GM19035 (cell line): Measurements from ENCODE around the gene ARMC9.
"Not testable (repeated sequence)": the region's sequence is repeated elsewhere in the genome, so short reads cannot be mapped to it uniquely, and the experiment has no call there.

Source experiments
- ATAC-seq: cut with Tn5 transposase; IDR thresholded peaks from one replicate; pipeline ENCODE4 v1.9.1; 2021; ENCODE audit not compliant: unreplicated experiment

Gene ARMC9

GRCh38 chr2:231241755-231242507, 43.5 kb downstream of the ARMC9 start:
- no peak for ATAC-seq

- ATAC-seq, result no peak
Measured at GRCh38 chr2:231243866-231244265, 45.4 kb downstream of the ARMC9 start.

- ATAC-seq, result no peak
Measured at GRCh38 chr2:231244382-231245248, 46.2 kb downstream of the ARMC9 start.

- no peak for ATAC-seq
Measured at GRCh38 chr2:231245249-231246094, 47.0 kb downstream of the ARMC9 start.

GRCh38 chr2:231246171-231246842, 47.9 kb downstream of the ARMC9 start:
- ATAC-seq, result no peak

GRCh38 chr2:231250146-231250545, 51.7 kb downstream of the ARMC9 start:
- no peak for ATAC-seq

- ATAC-seq, result no peak
Measured at GRCh38 chr2:231250698-231251097, 52.3 kb downstream of the ARMC9 start.

- not testable (repeated sequence) for ATAC-seq
Measured at GRCh38 chr2:231253292-231253691, 54.9 kb downstream of the ARMC9 start.

GRCh38 chr2:231256494-231256893, 58.1 kb downstream of the ARMC9 start:
- ATAC-seq, result no peak

GRCh38 chr2:231257763-231258162, 59.3 kb downstream of the ARMC9 start:
- no peak for ATAC-seq

GRCh38 chr2:231258701-231259100, 60.3 kb downstream of the ARMC9 start:
- no peak for ATAC-seq

- ATAC-seq, result no peak
Measured at GRCh38 chr2:231259104-231259503, 60.7 kb downstream of the ARMC9 start.

GRCh38 chr2:231260442-231261208, 62.2 kb downstream of the ARMC9 start:
- ATAC-seq, result no peak

GRCh38 chr2:231263118-231263831, 64.8 kb downstream of the ARMC9 start:
- ATAC-seq, result no peak

- no peak for ATAC-seq
Measured at GRCh38 chr2:231270221-231271114, 72.0 kb downstream of the ARMC9 start.

GRCh38 chr2:231272991-231273390, 74.6 kb downstream of the ARMC9 start:
- ATAC-seq, result no peak

- no peak for ATAC-seq
Measured at GRCh38 chr2:231276987-231277386, 78.6 kb downstream of the ARMC9 start.

- ATAC-seq, result no peak
Measured at GRCh38 chr2:231277962-231278361, 79.5 kb downstream of the ARMC9 start.
